H9 (cell line): ENCODE data around the gene ARHGAP8. TPM values are rescaled to one million over a fixed set of nuclear protein-coding genes. Genes with fewer than 3 reads are reported as not detected.

Experiments
- DNase-seq: peaks from one replicate; pipeline ENCODE4 v3.0.0-alpha.2; 2017
- H2AFZ ChIP-seq: one replicate; pipeline ENCODE4 v1.6.1; 2013; ENCODE audit warnings: mild to moderate bottlenecking, low read length, control low read depth, moderate library complexity
- H2AK5ac ChIP-seq: 2 replicates; pipeline ENCODE4 v1.6.1; 2013; ENCODE audit warnings: low read length, control low read depth, mixed read lengths; ENCODE audit not compliant: insufficient read length
- H2BK120ac ChIP-seq: one replicate; pipeline ENCODE4 v1.6.1; 2013; ENCODE audit warnings: low read depth, mild to moderate bottlenecking, low read length, control low read depth, inconsistent platforms; ENCODE audit not compliant: poor library complexity, severe bottlenecking
- H2BK12ac ChIP-seq: 2 replicates; pipeline ENCODE4 v1.6.1; 2013; ENCODE audit warnings: low read length, control low read depth, mixed read lengths, low read depth; ENCODE audit not compliant: insufficient read length
- H2BK15ac ChIP-seq: 2 replicates; pipeline ENCODE4 v1.6.1; 2013; ENCODE audit warnings: low read depth, low read length, control low read depth
- H2BK20ac ChIP-seq: one replicate; pipeline ENCODE4 v1.6.1; 2013; ENCODE audit warnings: low read depth, mild to moderate bottlenecking, low read length, control low read depth, inconsistent platforms; ENCODE audit not compliant: poor library complexity, severe bottlenecking
- H2BK5ac ChIP-seq: 2 replicates; pipeline ENCODE4 v1.6.1; 2013; ENCODE audit warnings: low read length, control low read depth, mixed read lengths; ENCODE audit not compliant: insufficient read length
- H3K14ac ChIP-seq: 2 replicates; pipeline ENCODE4 v1.6.1; 2013; ENCODE audit warnings: low read length, control low read depth; ENCODE audit not compliant: insufficient read depth
- H3K18ac ChIP-seq: 2 replicates; pipeline ENCODE4 v1.6.1; 2013; ENCODE audit warnings: low read depth, mild to moderate bottlenecking, mixed read lengths, low read length, control low read depth; ENCODE audit not compliant: insufficient read length
- H3K23ac ChIP-seq: 2 replicates; pipeline ENCODE4 v1.6.1; 2013; ENCODE audit warnings: low read length, control low read depth, mixed read lengths, low read depth; ENCODE audit not compliant: insufficient read length
- H3K23me2 ChIP-seq: 2 replicates; pipeline ENCODE4 v1.6.1; 2013; ENCODE audit warnings: low read depth, mild to moderate bottlenecking, mixed read lengths, low read length, control low read depth; ENCODE audit not compliant: insufficient read length, poor library complexity, severe bottlenecking
- H3K27ac ChIP-seq: 2 replicates; pipeline ENCODE4 v1.5.1; 2013; ENCODE audit warnings: low read length, control low read depth, mixed read lengths, low read depth; ENCODE audit not compliant: insufficient read length
- H3K27me3 ChIP-seq: 2 replicates; pipeline ENCODE4 v1.6.1; 2013; ENCODE audit warnings: low read length, control low read depth, inconsistent platforms; ENCODE audit not compliant: insufficient read depth
- H3K4ac ChIP-seq: 2 replicates; pipeline ENCODE4 v1.6.1; 2013; ENCODE audit warnings: low read depth, mild to moderate bottlenecking, control low read depth, inconsistent platforms, low read length, moderate library complexity
- H3K4me1 ChIP-seq: 2 replicates; pipeline ENCODE4 v1.6.1; 2013; ENCODE audit warnings: low read length, control low read depth, inconsistent platforms; ENCODE audit not compliant: insufficient read depth
- H3K4me2 ChIP-seq: 2 replicates; pipeline ENCODE4 v1.6.1; 2013; ENCODE audit warnings: low read length, control low read depth, mixed read lengths; ENCODE audit not compliant: insufficient read length, insufficient read depth
- H3K56ac ChIP-seq: 2 replicates; pipeline ENCODE4 v1.6.1; 2013; ENCODE audit warnings: low read depth, mild to moderate bottlenecking, mixed read lengths, low read length, control low read depth; ENCODE audit not compliant: insufficient read length
- H3K79me1 ChIP-seq: 2 replicates; pipeline ENCODE4 v1.6.1; 2013; ENCODE audit warnings: low read depth, mild to moderate bottlenecking, moderate library complexity, low read length, control low read depth, inconsistent platforms; ENCODE audit not compliant: insufficient read depth, poor library complexity, severe bottlenecking
- H3K79me2 ChIP-seq: 2 replicates; pipeline ENCODE4 v1.6.1; 2013; ENCODE audit warnings: low read length, control low read depth, inconsistent platforms; ENCODE audit not compliant: insufficient read depth
- H3K9ac ChIP-seq: 2 replicates; pipeline ENCODE4 v1.6.1; 2013; ENCODE audit warnings: low read length, control low read depth, mixed read lengths; ENCODE audit not compliant: insufficient read length; ENCODE audit errors: extremely low read depth
- H3K9me3 ChIP-seq: one replicate; pipeline ENCODE4 v1.6.1; 2013; ENCODE audit warnings: low read depth, low read length, inconsistent platforms; ENCODE audit not compliant: control insufficient read depth
- H3T11ph ChIP-seq: one replicate; pipeline ENCODE4 v1.6.1; 2013; ENCODE audit warnings: mild to moderate bottlenecking, low read length, control low read depth, inconsistent platforms
- H4K20me1 ChIP-seq: one replicate; pipeline ENCODE4 v1.6.1; 2013; ENCODE audit not compliant: control insufficient read depth, insufficient read length, insufficient read depth
- H4K5ac ChIP-seq: 2 replicates; pipeline ENCODE4 v1.6.1; 2013; ENCODE audit warnings: low read depth, mild to moderate bottlenecking, mixed read lengths, low read length, control low read depth; ENCODE audit not compliant: insufficient read length
- H4K8ac ChIP-seq: replicated peaks from 2 replicates; pipeline ENCODE4 v1.6.1; 2013; ENCODE audit warnings: low read length, control low read depth, mixed read lengths, low read depth; ENCODE audit not compliant: insufficient read length
- H4K91ac ChIP-seq: 2 replicates; pipeline ENCODE4 v1.6.1; 2013; ENCODE audit warnings: low read depth, mild to moderate bottlenecking, moderate library complexity, mixed read lengths, low read length, control low read depth; ENCODE audit not compliant: insufficient read length
- H3K27ac Mint-ChIP-seq, 3 experiments: 2 replicates in 2 of 3; 3 replicates in 1 of 3; pipeline ENCODE4 v1.8.0; 2020 to 2021; ENCODE audit warnings: mixed read lengths in 3 of 3, mild to moderate bottlenecking in 1 of 3, moderate library complexity in 1 of 3
- H3K27me3 Mint-ChIP-seq: 2 replicates; pipeline ENCODE4 v1.8.0; 2021; ENCODE audit warnings: low read depth, mild to moderate bottlenecking, moderate library complexity, mixed read lengths
- H3K36me3 Mint-ChIP-seq, 3 experiments: 2 replicates in 2 of 3; 3 replicates in 1 of 3; pipeline ENCODE4 v1.8.0; 2020 to 2021; ENCODE audit warnings: low read depth in 3 of 3, mixed read lengths in 3 of 3; ENCODE audit not compliant: insufficient read depth in 1 of 3
- H3K4me1 Mint-ChIP-seq, 2 experiments: 2 replicates each; pipeline ENCODE4 v1.8.0; 2020; ENCODE audit warnings: mixed read lengths in 2 of 2
- H3K4me3 Mint-ChIP-seq, 2 experiments: 2 replicates in 1 of 2; 3 replicates in 1 of 2; pipeline ENCODE4 v1.8.0; 2020 to 2021; ENCODE audit warnings: mild to moderate bottlenecking in 2 of 2, mixed read lengths in 2 of 2, moderate library complexity in 1 of 2
- H3K9me3 Mint-ChIP-seq, 2 experiments: 2 replicates in 1 of 2; 3 replicates in 1 of 2; pipeline ENCODE4 v1.8.0; 2020; ENCODE audit warnings: mild to moderate bottlenecking in 2 of 2, mixed read lengths in 2 of 2, moderate library complexity in 1 of 2
- WGBS: extraction: QIAGEN DNeasy Blood & Tissue Kit; methylation state at CpG from one replicate; pipeline ENCODE4 v1.1.7; 2013; ENCODE audit warnings: missing lambda C conversion rate, low lambda C conversion rate, mixed read lengths; ENCODE audit not compliant: insufficient read length; ENCODE audit errors: extremely low coverage; 5-methylcytosine and 5-hydroxymethylcytosine counted together
- total RNA-seq: library from RNA; stranded (reverse); gene quantifications from 2 replicates; pipeline ENCODE4 v1.2.1, GENCODE V29; 2021
- TF ChIP-seq, protein P1 (sequence below): fragments of 200-600 bp; sonication (generic); conservative IDR thresholded peaks from 3 replicates; pipeline ENCODE4 v1.8.0; 2021; ENCODE audit warnings: antibody characterized with exemption, mild to moderate bottlenecking

The ARHGAP8 gene
- total RNA-seq, 1 experiment from 2014 or later = 35.4 TPM

DNA sequence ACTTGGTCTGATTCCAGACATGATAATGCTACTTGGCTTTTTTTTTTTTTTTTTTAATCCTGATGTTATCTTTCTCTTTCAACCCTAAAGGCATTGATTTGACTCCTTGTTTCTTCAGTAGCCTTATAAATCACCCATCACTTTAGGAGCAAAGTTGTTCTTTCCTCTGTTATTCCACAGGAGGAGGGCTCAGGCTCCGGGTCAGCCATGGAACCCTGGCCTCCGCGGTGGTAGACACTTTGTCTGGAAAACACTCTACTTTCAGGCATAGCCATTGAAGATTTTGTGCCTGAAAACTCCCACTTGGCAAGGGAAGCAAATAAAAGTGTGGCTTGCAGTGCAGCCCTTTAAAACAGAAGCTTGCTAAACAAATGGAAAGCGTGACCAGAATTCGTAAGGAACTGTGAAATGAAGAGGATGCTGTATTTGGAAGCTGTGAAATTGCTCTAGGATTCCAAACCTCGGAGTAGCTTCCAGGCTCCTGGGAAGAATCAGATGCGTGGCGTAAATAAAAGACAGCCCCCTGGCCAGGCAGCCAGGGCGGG lies 44.9 kb downstream of the ARHGAP8 start:
- Histone ChIP-seq H2BK12ac (no peak overlapping the region), H4K20me1 (no peaks in the 10 kb centered on the region), H3T11ph (no peak overlapping the region), H3K4me1 (peaks cover 8% of the 10 kb centered on the region; the same call in 1 of the 2 replicates), H3K18ac (no peak overlapping the region), H2BK15ac (no peak overlapping the region), H3K27ac (no peak overlapping the region), H4K91ac (no peak overlapping the region), H2BK5ac (no peak overlapping the region), H3K4ac (no peak overlapping the region), H2AFZ (no peak overlapping the region), H3K56ac (no peak overlapping the region), H2AK5ac (no peak overlapping the region), H3K23ac (no peak overlapping the region), H3K9me3 (no peaks in the 10 kb centered on the region), H3K23me2 (no peaks in the 10 kb centered on the region), H3K14ac (no peak overlapping the region), H3K27me3 (no peaks in the 10 kb centered on the region), H4K8ac (no peak overlapping the region), H2BK20ac (no peak overlapping the region), H3K9ac (no peak overlapping the region), H3K79me2 (no peaks in the 10 kb centered on the region), H3K4me2 (no peak overlapping the region), H4K5ac (no peak overlapping the region), H2BK120ac (no peak overlapping the region), H3K79me1 (no peaks in the 10 kb centered on the region)
- Mint-ChIP-seq H3K9me3 (no peaks in the 10 kb centered on the region), H3K4me1 (peaks cover 31 to 54% of the 10 kb centered on the region in 2 experiments), H3K27me3 (no peaks in the 10 kb centered on the region), H3K4me3 (no peak overlapping the region; a peak in 1 of 5 replicates), H3K36me3 (peaks cover 3 to 11% (median 3%) of the 10 kb centered on the region in 3 experiments; a peak in 6 of 7 replicates), H3K27ac (peak overlapping the region in 2 of 3 experiments; percentile 75 to 91; a peak in 5 of 7 replicates)
- no CpG with 5 or more reads among the region's 9 CpGs for WGBS
- TF ChIP-seq, protein P1, sequence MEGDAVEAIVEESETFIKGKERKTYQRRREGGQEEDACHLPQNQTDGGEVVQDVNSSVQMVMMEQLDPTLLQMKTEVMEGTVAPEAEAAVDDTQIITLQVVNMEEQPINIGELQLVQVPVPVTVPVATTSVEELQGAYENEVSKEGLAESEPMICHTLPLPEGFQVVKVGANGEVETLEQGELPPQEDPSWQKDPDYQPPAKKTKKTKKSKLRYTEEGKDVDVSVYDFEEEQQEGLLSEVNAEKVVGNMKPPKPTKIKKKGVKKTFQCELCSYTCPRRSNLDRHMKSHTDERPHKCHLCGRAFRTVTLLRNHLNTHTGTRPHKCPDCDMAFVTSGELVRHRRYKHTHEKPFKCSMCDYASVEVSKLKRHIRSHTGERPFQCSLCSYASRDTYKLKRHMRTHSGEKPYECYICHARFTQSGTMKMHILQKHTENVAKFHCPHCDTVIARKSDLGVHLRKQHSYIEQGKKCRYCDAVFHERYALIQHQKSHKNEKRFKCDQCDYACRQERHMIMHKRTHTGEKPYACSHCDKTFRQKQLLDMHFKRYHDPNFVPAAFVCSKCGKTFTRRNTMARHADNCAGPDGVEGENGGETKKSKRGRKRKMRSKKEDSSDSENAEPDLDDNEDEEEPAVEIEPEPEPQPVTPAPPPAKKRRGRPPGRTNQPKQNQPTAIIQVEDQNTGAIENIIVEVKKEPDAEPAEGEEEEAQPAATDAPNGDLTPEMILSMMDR = no peak
- DNase-seq = no peak
